ENCODE measurements around the gene LRRC52.

Gene LRRC52

GRCh38 chr1:165612062-165612461 lies 68.3 kb downstream of the LRRC52 start:
- no peak for DNase-seq (ENCODE audit: low read depth)
- no peak overlapping the region for H3K4me3 ChIP-seq (ENCODE audit: low read depth, low read length)
- TF ChIP-seq CTCF (conservative IDR thresholded peaks at IDR 0.05; ENCODE audit: low read depth, low read length), result no peak
